HCT116 (cell line): ENCODE measurements around the gene ADAMTS5. TPM values are rescaled to one million over a fixed set of nuclear protein-coding genes. Genes with fewer than 3 reads are reported as not detected.

Experiments used
- ATAC-seq: fragments of 200-7000 bp; cut with Tn5 transposase; 2 replicates; pipeline ENCODE4 v1.9.1; 2020; ENCODE audit warnings: mild to moderate bottlenecking, moderate library complexity
- BruUV-seq: library from RNA; stranded (reverse); fragments of 400-500 nt; replicated peaks from 2 replicates; lab custom pipeline; 2021; lab: Mats Ljungman, UMichigan
- CTCF ChIA-PET: fragments of 300-600 bp; sonication (Branson Sonifier 250); formaldehyde crosslinking; loops from one replicate; lab custom pipeline; 2021; ENCODE audit warnings: antibody characterized with exemption; lab: Charles Lee
- POLR2A ChIA-PET: fragments of 300-600, 350-600 bp; sonication (Branson Sonifier 250); formaldehyde crosslinking; loops from one replicate; lab custom pipeline; 2021; ENCODE audit warnings: antibody characterized with exemption; lab: Charles Lee
- RAD21 ChIA-PET, 2 experiments: fragments of 300-600 bp; sonication (Branson Sonifier 250); formaldehyde crosslinking; loops; one replicate each; lab custom pipeline; 2023; ENCODE audit warnings: low total read pairs in 2 of 2; ENCODE audit not compliant: uncharacterized antibody in 2 of 2, unreplicated experiment in 2 of 2, low non-redundant PET in 1 of 2; lab: Charles Lee
- DNase-seq: peaks from one replicate; pipeline ENCODE4 v3.0.0-alpha.2; 2010; ENCODE audit warnings: low read depth, low spot score
- H2AFZ ChIP-seq: fragments of 200-600 bp; shearing (Covaris generic), sonication (generic); 2 replicates; pipeline ENCODE4 v1.6.1; 2017; ENCODE audit warnings: low read depth, mixed run types, mixed read lengths, antibody characterized with exemption, low read length; ENCODE audit not compliant: poor library complexity, severe bottlenecking
- H3K27ac ChIP-seq: 2 replicates; pipeline ENCODE4 v1.5.1; 2012; ENCODE audit warnings: low read depth, low read length
- H3K27me3 ChIP-seq: fragments of 200-600 bp; sonication (generic); 2 replicates; pipeline ENCODE4 v1.6.1; 2016; ENCODE audit warnings: mixed run types, low read length, mixed read lengths; ENCODE audit not compliant: insufficient read depth
- H3K36me3 ChIP-seq, 2 experiments: fragments of 200-500 bp in 1 of 2; fragments of 200-600 bp in 1 of 2; sonication (Bioruptor generic) in 1 of 2; sonication (generic) in 1 of 2; 2 replicates each; pipeline versions ENCODE4 v1.5.1 to v1.6.1; 2014 to 2016; ENCODE audit warnings: low read length in 2 of 2, inconsistent platforms in 1 of 2, mixed read lengths in 1 of 2, mixed run types in 1 of 2; ENCODE audit not compliant: insufficient read depth in 2 of 2, control insufficient read depth in 1 of 2
- H3K4me1 ChIP-seq, 2 experiments: fragments of 200-600 bp in 1 of 2; sonication (generic) in 1 of 2; 2 replicates each; pipeline versions ENCODE4 v1.5.1 to v1.6.1; 2012 to 2017; ENCODE audit warnings: low read length in 2 of 2, inconsistent platforms in 1 of 2, mild to moderate bottlenecking in 1 of 2, mixed read lengths in 1 of 2, mixed run types in 1 of 2, moderate library complexity in 1 of 2; ENCODE audit not compliant: insufficient read depth in 2 of 2, control insufficient read depth in 1 of 2
- H3K4me2 ChIP-seq: fragments of 200-600 bp; sonication (generic); 2 replicates; pipeline ENCODE4 v1.6.1; 2017; ENCODE audit warnings: mixed run types, low read length, mixed read lengths
- H3K4me3 ChIP-seq, 2 experiments: fragments of 200-600 bp in 1 of 2; sonication (generic) in 1 of 2; replicated peaks in 1 of 2; 2 replicates each; pipeline ENCODE4 v1.5.1; 2011 to 2016; ENCODE audit warnings: low read length in 2 of 2, control low read depth in 1 of 2, low read depth in 1 of 2, mild to moderate bottlenecking in 1 of 2, mixed read lengths in 1 of 2, mixed run types in 1 of 2
- H3K79me2 ChIP-seq: fragments of 200-600 bp; sonication (generic); 2 replicates; pipeline ENCODE4 v1.6.1; 2017; ENCODE audit warnings: mild to moderate bottlenecking, mixed run types, low read length, moderate library complexity, mixed read lengths; ENCODE audit not compliant: insufficient read depth
- H3K9ac ChIP-seq: fragments of 200-600 bp; sonication (generic); 2 replicates; pipeline ENCODE4 v1.6.1; 2016; ENCODE audit warnings: low read length, mixed read lengths
- H3K9me2 ChIP-seq: fragments of 200-600 bp; sonication (generic), shearing (Covaris generic); 2 replicates; pipeline ENCODE4 v1.6.1; 2017; ENCODE audit warnings: mixed run types, mild to moderate bottlenecking, moderate library complexity; ENCODE audit not compliant: insufficient read depth
- H3K9me3 ChIP-seq, 2 experiments: fragments of 200-500 bp in 1 of 2; fragments of 200-600 bp in 1 of 2; sonication (Bioruptor generic) in 1 of 2; sonication (generic) in 1 of 2; 2 replicates each; pipeline ENCODE4 v1.6.1; 2014 to 2017; ENCODE audit warnings: low read length in 2 of 2, mixed read lengths in 2 of 2, inconsistent platforms in 1 of 2, low read depth in 1 of 2, mild to moderate bottlenecking in 1 of 2, mixed run types in 1 of 2, moderate library complexity in 1 of 2; ENCODE audit not compliant: control insufficient read depth in 1 of 2, insufficient read depth in 1 of 2
- H4K20me1 ChIP-seq: fragments of 200-600 bp; sonication (generic), shearing (Covaris generic); 2 replicates; pipeline ENCODE4 v1.6.1; 2017; ENCODE audit warnings: mixed run types, mild to moderate bottlenecking, moderate library complexity; ENCODE audit not compliant: insufficient read depth
- CEBPB ChIP-seq: IDR thresholded peaks from 2 replicates; pipeline ENCODE4 v1.6.1; 2012; ENCODE audit warnings: low read depth
- FOSL1 ChIP-seq: IDR thresholded peaks from 2 replicates; pipeline ENCODE4 v1.6.1; 2012; ENCODE audit warnings: low read depth
- POLR2A ChIP-seq: IDR thresholded peaks from 2 replicates; pipeline ENCODE4 v1.7.0; 2011; ENCODE audit warnings: borderline replicate concordance; ENCODE audit not compliant: insufficient read depth, insufficient read length; ENCODE audit errors: extremely low read depth
- ZNF274 ChIP-seq: fragments of 200-500 bp; sonication (Bioruptor generic); IDR thresholded peaks from 2 replicates; pipeline ENCODE4 v1.6.1; 2014; ENCODE audit warnings: mild to moderate bottlenecking, low read depth, low read length, inconsistent platforms
- intact Hi-C: fragments of 100-400 bp; cut with micrococcal nuclease; formaldehyde crosslinking; loops from 2 replicates; pipeline ENCODE4 v1.10.0; 2022
- total RNA-seq: library from RNA; stranded (reverse); gene quantifications from one replicate; pipeline ENCODE4 v1.2.1, GENCODE V29; 2021; ENCODE audit not compliant: unreplicated experiment
- TF ChIP-seq, protein P1 (sequence below), 3 experiments: fragments of 200-600 bp in 1 of 3; sonication (generic) in 1 of 3; IDR thresholded peaks in 2 of 3; conservative IDR thresholded peaks in 1 of 3; 2 replicates each; pipeline ENCODE4 v1.5.1; 2012 to 2017; ENCODE audit warnings: low read depth in 2 of 3, low read length in 2 of 3, antibody characterized with exemption in 1 of 3, borderline replicate concordance in 1 of 3, control low read depth in 1 of 3, mild to moderate bottlenecking in 1 of 3, mixed read lengths in 1 of 3, mixed run types in 1 of 3, moderate library complexity in 1 of 3; ENCODE audit not compliant: insufficient read depth in 1 of 3
- TF ChIP-seq, protein P2 (sequence below): IDR thresholded peaks from 2 replicates; pipeline ENCODE4 v1.6.1; 2011; ENCODE audit warnings: mild to moderate bottlenecking, low read length, moderate library complexity; ENCODE audit not compliant: insufficient replicate concordance; ENCODE audit errors: extremely low read depth
- TF ChIP-seq, protein P3 (sequence below): IDR thresholded peaks from 2 replicates; pipeline ENCODE4 v1.6.1; 2012; ENCODE audit warnings: low read depth

Gene ADAMTS5
- total RNA-seq, 1 experiment from 2014 or later: 0.02 TPM

DNA sequence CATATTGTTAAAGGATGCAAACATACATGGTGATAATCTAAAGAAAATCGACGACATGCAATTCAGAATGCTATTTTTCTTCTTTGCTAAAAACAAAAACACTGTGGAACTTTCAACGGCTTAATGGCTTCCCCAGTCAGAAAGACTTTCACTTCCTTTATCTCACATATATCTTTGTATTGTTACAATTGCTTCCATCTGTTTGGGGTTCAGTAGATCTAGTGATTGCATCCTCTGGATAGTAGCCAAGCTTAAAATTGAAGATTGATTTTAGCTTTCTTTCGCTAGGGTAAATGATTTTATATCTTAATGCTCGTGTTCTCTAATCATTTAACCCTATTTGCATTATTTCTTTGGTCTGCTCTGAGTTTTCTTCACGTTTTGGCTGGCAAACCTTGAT lies 89.9 kb downstream of the ADAMTS5 start:
- H3K4me3 ChIP-seq: no peak overlapping the region
- no peak overlapping the region for H2AFZ ChIP-seq
- intact Hi-C loops: no loop called here
- no peaks in the 10 kb centered on the region for H3K9me2 ChIP-seq
- RAD21 ChIA-PET: no interaction called here
- H3K79me2 ChIP-seq: no peaks in the 10 kb centered on the region
- no TSS peak for BruUV-seq
- TF ChIP-seq FOSL1: no peak
- TF ChIP-seq, protein P1, sequence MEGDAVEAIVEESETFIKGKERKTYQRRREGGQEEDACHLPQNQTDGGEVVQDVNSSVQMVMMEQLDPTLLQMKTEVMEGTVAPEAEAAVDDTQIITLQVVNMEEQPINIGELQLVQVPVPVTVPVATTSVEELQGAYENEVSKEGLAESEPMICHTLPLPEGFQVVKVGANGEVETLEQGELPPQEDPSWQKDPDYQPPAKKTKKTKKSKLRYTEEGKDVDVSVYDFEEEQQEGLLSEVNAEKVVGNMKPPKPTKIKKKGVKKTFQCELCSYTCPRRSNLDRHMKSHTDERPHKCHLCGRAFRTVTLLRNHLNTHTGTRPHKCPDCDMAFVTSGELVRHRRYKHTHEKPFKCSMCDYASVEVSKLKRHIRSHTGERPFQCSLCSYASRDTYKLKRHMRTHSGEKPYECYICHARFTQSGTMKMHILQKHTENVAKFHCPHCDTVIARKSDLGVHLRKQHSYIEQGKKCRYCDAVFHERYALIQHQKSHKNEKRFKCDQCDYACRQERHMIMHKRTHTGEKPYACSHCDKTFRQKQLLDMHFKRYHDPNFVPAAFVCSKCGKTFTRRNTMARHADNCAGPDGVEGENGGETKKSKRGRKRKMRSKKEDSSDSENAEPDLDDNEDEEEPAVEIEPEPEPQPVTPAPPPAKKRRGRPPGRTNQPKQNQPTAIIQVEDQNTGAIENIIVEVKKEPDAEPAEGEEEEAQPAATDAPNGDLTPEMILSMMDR (IDR thresholded peaks at IDR 0.05 in 2 of 3, conservative IDR thresholded peaks at IDR 0.05 in 1 of 3; ENCODE audit: borderline replicate concordance in 1 of 3, insufficient read depth in 1 of 3, low read depth in 2 of 3, low read length in 2 of 3): no peak
- no peak for TF ChIP-seq POLR2A
- TF ChIP-seq, protein P2, sequence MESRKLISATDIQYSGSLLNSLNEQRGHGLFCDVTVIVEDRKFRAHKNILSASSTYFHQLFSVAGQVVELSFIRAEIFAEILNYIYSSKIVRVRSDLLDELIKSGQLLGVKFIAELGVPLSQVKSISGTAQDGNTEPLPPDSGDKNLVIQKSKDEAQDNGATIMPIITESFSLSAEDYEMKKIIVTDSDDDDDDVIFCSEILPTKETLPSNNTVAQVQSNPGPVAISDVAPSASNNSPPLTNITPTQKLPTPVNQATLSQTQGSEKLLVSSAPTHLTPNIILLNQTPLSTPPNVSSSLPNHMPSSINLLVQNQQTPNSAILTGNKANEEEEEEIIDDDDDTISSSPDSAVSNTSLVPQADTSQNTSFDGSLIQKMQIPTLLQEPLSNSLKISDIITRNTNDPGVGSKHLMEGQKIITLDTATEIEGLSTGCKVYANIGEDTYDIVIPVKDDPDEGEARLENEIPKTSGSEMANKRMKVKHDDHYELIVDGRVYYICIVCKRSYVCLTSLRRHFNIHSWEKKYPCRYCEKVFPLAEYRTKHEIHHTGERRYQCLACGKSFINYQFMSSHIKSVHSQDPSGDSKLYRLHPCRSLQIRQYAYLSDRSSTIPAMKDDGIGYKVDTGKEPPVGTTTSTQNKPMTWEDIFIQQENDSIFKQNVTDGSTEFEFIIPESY: no peak
- TF ChIP-seq ZNF274: no peak
- TF ChIP-seq CEBPB: no peak
- TF ChIP-seq, protein P3, sequence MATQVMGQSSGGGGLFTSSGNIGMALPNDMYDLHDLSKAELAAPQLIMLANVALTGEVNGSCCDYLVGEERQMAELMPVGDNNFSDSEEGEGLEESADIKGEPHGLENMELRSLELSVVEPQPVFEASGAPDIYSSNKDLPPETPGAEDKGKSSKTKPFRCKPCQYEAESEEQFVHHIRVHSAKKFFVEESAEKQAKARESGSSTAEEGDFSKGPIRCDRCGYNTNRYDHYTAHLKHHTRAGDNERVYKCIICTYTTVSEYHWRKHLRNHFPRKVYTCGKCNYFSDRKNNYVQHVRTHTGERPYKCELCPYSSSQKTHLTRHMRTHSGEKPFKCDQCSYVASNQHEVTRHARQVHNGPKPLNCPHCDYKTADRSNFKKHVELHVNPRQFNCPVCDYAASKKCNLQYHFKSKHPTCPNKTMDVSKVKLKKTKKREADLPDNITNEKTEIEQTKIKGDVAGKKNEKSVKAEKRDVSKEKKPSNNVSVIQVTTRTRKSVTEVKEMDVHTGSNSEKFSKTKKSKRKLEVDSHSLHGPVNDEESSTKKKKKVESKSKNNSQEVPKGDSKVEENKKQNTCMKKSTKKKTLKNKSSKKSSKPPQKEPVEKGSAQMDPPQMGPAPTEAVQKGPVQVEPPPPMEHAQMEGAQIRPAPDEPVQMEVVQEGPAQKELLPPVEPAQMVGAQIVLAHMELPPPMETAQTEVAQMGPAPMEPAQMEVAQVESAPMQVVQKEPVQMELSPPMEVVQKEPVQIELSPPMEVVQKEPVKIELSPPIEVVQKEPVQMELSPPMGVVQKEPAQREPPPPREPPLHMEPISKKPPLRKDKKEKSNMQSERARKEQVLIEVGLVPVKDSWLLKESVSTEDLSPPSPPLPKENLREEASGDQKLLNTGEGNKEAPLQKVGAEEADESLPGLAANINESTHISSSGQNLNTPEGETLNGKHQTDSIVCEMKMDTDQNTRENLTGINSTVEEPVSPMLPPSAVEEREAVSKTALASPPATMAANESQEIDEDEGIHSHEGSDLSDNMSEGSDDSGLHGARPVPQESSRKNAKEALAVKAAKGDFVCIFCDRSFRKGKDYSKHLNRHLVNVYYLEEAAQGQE: no peak
- H3K4me1 ChIP-seq: no peaks in the 10 kb centered on the region
- ATAC-seq: no peak
- no peak for DNase-seq
- H3K36me3 ChIP-seq: no peaks in the 10 kb centered on the region
- H3K9ac ChIP-seq: no peak overlapping the region
- H3K27me3 ChIP-seq: no peaks in the 10 kb centered on the region
- POLR2A ChIA-PET: no interaction called here
- H3K9me3 ChIP-seq: peaks cover 13 to 15% of the 10 kb centered on the region in 2 experiments; a peak in 2 of 4 replicates
- H4K20me1 ChIP-seq: no peaks in the 10 kb centered on the region
- CTCF ChIA-PET: no interaction called here
- H3K4me2 ChIP-seq: no peak overlapping the region
- H3K27ac ChIP-seq: no peak overlapping the region
